WTC11 (cell line): Measurements from ENCODE around the gene KIAA1755.

Experiments
- TF ChIP-seq, protein P1 (sequence below): fragments of 200-600 bp; IDR thresholded peaks from 2 replicates; pipeline ENCODE4 v1.8.0; 2022; ENCODE audit warnings: antibody characterized with exemption
- TF ChIP-seq, protein P2 (sequence below): sonication (generic); formaldehyde crosslinking; IDR thresholded peaks from 2 replicates; pipeline ENCODE4 v1.8.0; 2022; ENCODE audit warnings: mild to moderate bottlenecking, missing genetic modification reagents

DNA sequence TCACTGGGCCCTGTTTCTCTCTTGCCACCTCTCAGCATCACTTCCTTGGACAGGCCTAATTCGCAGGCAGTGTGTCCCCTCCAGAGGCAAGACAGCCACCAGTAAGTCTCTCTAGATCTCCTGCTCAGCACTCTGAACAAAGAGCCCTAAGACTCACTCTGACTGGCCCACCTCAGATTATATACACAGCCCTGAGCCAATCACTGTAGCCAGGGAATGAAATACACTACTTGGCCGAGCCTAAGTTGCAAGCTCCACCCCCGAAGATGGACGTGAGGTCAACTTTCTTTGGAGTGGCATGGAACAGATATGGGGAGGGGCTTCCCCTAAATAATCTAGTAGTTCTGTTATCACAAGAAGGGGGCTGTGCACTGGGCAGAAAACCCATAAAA, 47.5 kb upstream of the KIAA1755 start:
- TF ChIP-seq, protein P1, sequence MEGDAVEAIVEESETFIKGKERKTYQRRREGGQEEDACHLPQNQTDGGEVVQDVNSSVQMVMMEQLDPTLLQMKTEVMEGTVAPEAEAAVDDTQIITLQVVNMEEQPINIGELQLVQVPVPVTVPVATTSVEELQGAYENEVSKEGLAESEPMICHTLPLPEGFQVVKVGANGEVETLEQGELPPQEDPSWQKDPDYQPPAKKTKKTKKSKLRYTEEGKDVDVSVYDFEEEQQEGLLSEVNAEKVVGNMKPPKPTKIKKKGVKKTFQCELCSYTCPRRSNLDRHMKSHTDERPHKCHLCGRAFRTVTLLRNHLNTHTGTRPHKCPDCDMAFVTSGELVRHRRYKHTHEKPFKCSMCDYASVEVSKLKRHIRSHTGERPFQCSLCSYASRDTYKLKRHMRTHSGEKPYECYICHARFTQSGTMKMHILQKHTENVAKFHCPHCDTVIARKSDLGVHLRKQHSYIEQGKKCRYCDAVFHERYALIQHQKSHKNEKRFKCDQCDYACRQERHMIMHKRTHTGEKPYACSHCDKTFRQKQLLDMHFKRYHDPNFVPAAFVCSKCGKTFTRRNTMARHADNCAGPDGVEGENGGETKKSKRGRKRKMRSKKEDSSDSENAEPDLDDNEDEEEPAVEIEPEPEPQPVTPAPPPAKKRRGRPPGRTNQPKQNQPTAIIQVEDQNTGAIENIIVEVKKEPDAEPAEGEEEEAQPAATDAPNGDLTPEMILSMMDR: no peak
- TF ChIP-seq, protein P2, sequence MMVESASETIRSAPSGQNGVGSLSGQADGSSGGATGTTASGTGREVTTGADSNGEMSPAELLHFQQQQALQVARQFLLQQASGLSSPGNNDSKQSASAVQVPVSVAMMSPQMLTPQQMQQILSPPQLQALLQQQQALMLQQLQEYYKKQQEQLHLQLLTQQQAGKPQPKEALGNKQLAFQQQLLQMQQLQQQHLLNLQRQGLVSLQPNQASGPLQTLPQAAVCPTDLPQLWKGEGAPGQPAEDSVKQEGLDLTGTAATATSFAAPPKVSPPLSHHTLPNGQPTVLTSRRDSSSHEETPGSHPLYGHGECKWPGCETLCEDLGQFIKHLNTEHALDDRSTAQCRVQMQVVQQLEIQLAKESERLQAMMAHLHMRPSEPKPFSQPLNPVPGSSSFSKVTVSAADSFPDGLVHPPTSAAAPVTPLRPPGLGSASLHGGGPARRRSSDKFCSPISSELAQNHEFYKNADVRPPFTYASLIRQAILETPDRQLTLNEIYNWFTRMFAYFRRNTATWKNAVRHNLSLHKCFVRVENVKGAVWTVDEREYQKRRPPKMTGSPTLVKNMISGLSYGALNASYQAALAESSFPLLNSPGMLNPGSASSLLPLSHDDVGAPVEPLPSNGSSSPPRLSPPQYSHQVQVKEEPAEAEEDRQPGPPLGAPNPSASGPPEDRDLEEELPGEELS (CRISPR knock-in tag): no peak
